ENCODE data around the gene IRX6. TPM values are rescaled to one million over a fixed set of nuclear protein-coding genes. Genes with fewer than 3 reads are reported as not detected.

IRX6 gene
- total RNA-seq, 2 donors from 2014 or later, result 0.27 to 0.28 TPM

DNA sequence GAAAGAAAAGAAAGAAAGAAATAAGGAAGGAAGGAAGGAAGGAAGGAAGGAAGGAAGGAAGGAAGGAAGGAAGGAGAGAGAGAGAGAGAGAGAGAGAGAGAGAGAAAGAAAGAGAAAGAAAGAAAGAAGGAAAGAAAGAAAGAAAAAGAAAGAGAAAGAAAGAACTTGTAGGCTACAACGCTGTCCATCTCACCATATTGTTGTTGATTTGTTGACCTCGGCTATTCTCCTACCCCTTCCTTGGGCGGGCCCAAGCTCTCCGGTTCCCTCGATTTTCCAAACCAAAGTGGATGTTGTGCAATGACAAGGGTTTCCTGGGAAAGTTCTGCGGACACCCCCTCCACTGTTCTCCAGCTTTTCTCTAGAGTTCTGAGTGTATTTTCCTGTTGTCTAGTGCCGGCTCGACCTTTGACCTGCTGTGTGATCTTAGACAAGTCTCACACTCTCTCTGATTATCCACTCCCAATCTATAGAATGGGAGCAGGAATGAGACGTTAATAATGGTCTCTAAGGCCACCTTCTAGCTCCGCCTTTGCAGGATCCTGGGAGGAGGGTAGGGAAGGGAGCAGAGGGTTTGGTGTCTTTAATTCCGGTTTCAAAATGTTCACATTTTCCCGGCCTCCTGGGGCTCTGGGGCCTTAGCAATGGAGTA, 1.6 kb downstream of the IRX6 start:
- no peak overlapping the region for H3K27ac ChIP-seq
- H3K27me3 ChIP-seq (replicated peaks; ENCODE audit: insufficient read depth), result peaks cover 23% of the 10 kb centered on the region
- intact Hi-C loops (cut with DNase I), result no loop called here
- WGBS, result 51% methylated on average over 12 of the region's 12 CpGs
- no peaks in the 10 kb centered on the region for H3K36me3 ChIP-seq
- TF ChIP-seq POLR2A (IDR thresholded peaks at IDR 0.05) (no peak), POLR2AphosphoS5 (IDR thresholded peaks at IDR 0.05) (no peak)
- TF ChIP-seq, protein P1, sequence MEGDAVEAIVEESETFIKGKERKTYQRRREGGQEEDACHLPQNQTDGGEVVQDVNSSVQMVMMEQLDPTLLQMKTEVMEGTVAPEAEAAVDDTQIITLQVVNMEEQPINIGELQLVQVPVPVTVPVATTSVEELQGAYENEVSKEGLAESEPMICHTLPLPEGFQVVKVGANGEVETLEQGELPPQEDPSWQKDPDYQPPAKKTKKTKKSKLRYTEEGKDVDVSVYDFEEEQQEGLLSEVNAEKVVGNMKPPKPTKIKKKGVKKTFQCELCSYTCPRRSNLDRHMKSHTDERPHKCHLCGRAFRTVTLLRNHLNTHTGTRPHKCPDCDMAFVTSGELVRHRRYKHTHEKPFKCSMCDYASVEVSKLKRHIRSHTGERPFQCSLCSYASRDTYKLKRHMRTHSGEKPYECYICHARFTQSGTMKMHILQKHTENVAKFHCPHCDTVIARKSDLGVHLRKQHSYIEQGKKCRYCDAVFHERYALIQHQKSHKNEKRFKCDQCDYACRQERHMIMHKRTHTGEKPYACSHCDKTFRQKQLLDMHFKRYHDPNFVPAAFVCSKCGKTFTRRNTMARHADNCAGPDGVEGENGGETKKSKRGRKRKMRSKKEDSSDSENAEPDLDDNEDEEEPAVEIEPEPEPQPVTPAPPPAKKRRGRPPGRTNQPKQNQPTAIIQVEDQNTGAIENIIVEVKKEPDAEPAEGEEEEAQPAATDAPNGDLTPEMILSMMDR (IDR thresholded peaks at IDR 0.05), result no peak
- H3K4me3 ChIP-seq, result no peak overlapping the region
- no peaks in the 10 kb centered on the region for H3K4me1 ChIP-seq (replicated peaks)
- no peaks in the 10 kb centered on the region for H3K9me3 ChIP-seq
- no peak for DNase-seq (ENCODE audit: low spot score)

DNA sequence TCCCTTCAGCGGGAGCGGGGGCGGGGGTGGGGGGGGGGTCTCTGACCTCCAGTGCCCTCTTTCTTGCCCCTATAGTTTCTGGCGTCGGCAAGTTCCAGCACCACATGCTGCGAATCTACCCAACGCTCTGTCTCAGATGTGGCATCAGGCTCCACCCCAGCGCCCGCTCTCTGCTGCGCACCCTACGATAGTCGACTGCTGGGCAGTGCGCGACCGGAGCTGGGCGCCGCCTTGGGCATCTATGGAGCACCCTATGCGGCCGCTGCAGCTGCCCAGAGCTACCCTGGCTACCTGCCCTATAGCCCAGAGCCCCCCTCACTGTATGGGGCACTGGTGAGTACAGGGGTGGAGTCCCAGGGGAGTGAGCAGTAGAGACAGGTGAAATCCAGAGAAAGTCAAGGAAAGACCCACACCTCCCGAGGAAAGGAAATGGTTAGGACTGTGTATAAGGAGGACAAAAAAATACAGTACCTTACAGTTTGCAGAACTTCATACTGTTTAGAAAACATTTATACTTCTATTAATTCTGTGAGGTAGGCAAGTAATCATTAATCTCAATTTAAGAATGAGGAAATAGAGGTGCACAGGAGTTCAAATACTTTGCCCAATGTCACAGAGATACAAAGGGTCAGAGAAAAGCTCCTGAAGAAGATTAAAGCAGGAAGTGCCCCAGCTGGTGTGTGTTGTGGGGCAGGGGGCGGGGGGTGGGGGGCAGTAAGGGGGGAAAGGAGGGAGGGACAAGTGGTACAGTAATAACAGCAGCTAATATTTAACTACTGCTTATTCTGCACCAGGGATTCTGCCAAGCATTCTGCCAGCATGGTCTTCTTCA, 2.5 kb downstream of the IRX6 start:
- Histone ChIP-seq H3K36me3 (no peaks in the 10 kb centered on the region), H3K27me3 (replicated peaks; ENCODE audit: insufficient read depth) (peaks cover 23% of the 10 kb centered on the region)
- no peak for TF ChIP-seq POLR2AphosphoS5 (IDR thresholded peaks at IDR 0.05)

DNA sequence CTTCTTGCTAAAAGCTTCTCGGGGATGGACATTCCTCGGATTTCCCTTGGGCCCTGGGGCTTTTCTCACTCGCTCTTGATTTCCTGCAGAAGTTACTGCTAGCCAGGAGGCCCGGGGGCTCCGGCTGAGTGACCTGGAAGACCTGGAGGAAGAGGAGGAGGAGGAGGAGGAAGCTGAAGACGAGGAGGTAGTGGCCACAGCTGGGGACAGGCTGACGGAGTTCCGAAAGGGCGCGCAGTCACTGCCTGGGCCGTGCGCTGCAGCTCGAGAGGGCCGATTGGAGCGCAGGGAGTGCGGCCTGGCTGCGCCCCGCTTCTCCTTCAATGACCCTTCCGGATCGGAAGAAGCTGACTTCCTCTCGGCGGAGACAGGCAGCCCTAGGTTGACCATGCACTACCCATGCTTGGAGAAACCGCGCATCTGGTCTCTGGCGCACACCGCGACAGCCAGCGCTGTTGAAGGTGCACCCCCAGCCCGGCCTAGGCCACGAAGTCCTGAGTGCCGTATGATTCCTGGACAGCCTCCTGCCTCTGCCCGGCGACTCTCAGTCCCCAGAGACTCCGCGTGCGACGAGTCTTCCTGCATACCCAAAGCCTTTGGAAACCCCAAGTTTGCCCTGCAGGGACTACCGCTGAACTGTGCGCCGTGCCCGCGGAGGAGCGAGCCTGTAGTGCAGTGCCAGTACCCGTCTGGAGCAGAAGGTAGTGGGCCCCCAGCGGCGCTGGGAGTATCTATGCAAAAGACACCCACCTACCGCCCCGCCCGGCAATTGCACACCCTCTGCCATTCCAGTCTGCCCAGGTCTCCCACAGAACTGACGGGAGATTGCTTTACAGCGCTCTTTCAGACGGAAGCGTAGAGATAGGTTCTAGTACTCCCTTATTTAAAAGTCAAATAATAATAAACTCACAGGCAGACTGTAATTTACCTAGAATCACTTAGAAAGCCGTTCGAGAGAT, 4.9 kb downstream of the IRX6 start:
- TF ChIP-seq POLR2AphosphoS5 (IDR thresholded peaks at IDR 0.05) (no peak), POLR2A (IDR thresholded peaks at IDR 0.05) (no peak)
- TF ChIP-seq, protein P1 (IDR thresholded peaks at IDR 0.05), result no peak
- peaks cover 13% of the 10 kb centered on the region for H3K27me3 ChIP-seq (replicated peaks; ENCODE audit: insufficient read depth)
- WGBS, result 51% methylated on average over 53 of the region's 55 CpGs
- no peaks in the 10 kb centered on the region for H3K4me1 ChIP-seq (replicated peaks)
- H3K9me3 ChIP-seq, result no peaks in the 10 kb centered on the region
- H3K4me3 ChIP-seq, result no peak overlapping the region
- DNase-seq (ENCODE audit: low spot score), result no peak
- intact Hi-C loops (cut with DNase I), result no loop called here
- no peaks in the 10 kb centered on the region for H3K36me3 ChIP-seq
- H3K27ac ChIP-seq, result no peak overlapping the region

More for the DNA sequence above, 2.5 kb downstream of the IRX6 start:
- H3K9me3 ChIP-seq, result no peaks in the 10 kb centered on the region
- DNase-seq (ENCODE audit: low spot score), result no peak
- H3K4me1 ChIP-seq (replicated peaks), result no peaks in the 10 kb centered on the region
- no peak overlapping the region for H3K4me3 ChIP-seq
- intact Hi-C loops (cut with DNase I), result no loop called here
- 45% methylated on average over 21 of the region's 21 CpGs for WGBS
- H3K27ac ChIP-seq, result no peak overlapping the region

DNA sequence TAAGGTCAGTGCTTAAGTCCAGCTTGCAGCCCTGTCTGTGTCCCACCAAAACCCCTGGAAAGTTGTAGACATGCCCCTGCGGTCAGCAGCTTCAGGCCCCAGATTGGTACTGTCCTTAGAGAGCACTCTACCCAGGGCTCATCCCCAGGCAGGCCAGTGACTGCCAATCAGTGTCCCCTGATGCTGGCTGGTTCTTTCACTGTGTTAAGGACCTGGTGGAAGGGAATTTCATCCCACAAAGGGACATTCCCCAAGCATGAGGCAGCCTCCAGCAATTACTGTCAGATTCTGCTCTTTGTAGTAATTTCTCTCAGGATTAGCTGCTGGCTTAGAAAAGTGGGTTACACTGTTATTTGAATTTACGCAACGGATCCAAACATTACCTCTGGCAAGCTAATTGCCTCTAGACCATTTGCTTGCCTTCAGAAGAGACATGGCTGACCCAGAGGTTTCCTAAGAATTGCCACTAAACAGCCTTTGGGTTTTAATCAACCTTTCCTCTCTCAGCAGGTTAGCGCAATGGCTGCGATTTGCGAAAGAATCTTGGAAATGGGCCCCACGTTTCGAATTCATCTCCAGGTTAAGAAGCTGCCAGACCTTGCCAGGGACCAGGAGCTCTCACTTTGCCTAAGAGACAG, 5.9 kb downstream of the IRX6 start:
- no peak for DNase-seq (ENCODE audit: low spot score)
- Histone ChIP-seq H3K4me3 (no peak overlapping the region), H3K27me3 (replicated peaks; ENCODE audit: insufficient read depth) (peaks cover 3% of the 10 kb centered on the region), H3K36me3 (no peaks in the 10 kb centered on the region), H3K27ac (no peak overlapping the region), H3K4me1 (replicated peaks) (no peaks in the 10 kb centered on the region), H3K9me3 (no peaks in the 10 kb centered on the region)
- 68% methylated on average over 8 of the region's 8 CpGs for WGBS
- TF ChIP-seq, protein P1 (IDR thresholded peaks at IDR 0.05), result no peak
- TF ChIP-seq POLR2A (IDR thresholded peaks at IDR 0.05) (no peak), POLR2AphosphoS5 (IDR thresholded peaks at IDR 0.05) (no peak)
- intact Hi-C loops (cut with DNase I), result no loop called here
